Gastrocnemius medialis (tissue), 4 donors: Measurements from ENCODE around the gene PACS2.

ENCODE experiments used
- CTCF ChIP-seq, 5 experiments: fragments of 450-650 bp in 3 of 5; fragments of 200-600 bp in 2 of 5; sonication (generic) in 2 of 5; IDR thresholded peaks in 4 of 5; conservative IDR thresholded peaks in 1 of 5; 1 replicate in 4 of 5; 2 replicates in 1 of 5; pipeline ENCODE4 v1.5.1; 2016 to 2019; ENCODE audit warnings: antibody characterized with exemption in 5 of 5, mild to moderate bottlenecking in 3 of 5, moderate library complexity in 3 of 5
- POLR2A ChIP-seq, 2 donors: fragments of 450-650 bp; IDR thresholded peaks; one replicate each; pipeline ENCODE4 v1.6.1; 2017; ENCODE audit warnings: antibody characterized with exemption in 2 of 2, mild to moderate bottlenecking in 2 of 2, moderate library complexity in 2 of 2

GRCh38 chr14:105374389-105374788 is 59.8 kb downstream of the PACS2 start:
- TF ChIP-seq POLR2A (IDR thresholded peaks at IDR 0.05) (no peak), CTCF (IDR thresholded peaks at IDR 0.05 in 4 of 5, conservative IDR thresholded peaks at IDR 0.05 in 1 of 5) (no peak)
